Astrocyte of the cerebellum (primary cell): ENCODE results near the gene OLIG1.

ENCODE experiments used
- DNase-seq: peaks from one replicate; pipeline ENCODE4 v3.0.0-alpha.2; 2011; ENCODE audit warnings: low read depth
- H3K4me3 ChIP-seq: 2 replicates; pipeline ENCODE4 v1.5.1; 2011; ENCODE audit warnings: mild to moderate bottlenecking, low read depth, low read length, moderate library complexity
- in situ Hi-C: cut with HindIII; loops from 2 replicates; pipeline ENCODE4 v1.10.0; 2017; ENCODE audit warnings: low sequenced_read_pairs
- TF ChIP-seq, protein P1 (sequence below): IDR thresholded peaks from 2 replicates; pipeline ENCODE4 v1.5.1; 2012; ENCODE audit warnings: low read length, low read depth, moderate library complexity, mild to moderate bottlenecking; ENCODE audit errors: missing control alignments

OLIG1 gene

DNA sequence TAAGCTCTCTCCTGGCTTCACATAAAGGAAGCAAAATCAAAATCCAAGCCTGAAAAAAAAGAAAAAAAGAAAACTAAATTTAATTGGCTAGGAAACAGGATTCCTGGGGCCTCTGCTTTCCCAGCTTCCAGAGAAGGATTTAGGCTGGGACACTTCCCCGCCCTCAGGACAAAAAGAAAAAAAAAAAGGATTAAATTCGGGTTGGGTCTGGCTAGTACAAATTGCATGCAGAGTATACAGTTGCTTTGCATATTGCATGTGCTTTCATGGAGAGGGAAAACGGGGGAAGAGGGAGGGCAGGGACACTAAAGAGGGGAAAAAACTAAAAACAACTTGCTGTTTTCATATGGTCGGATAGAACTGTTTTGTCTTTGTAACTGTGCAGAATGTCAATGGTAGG lies 42.7 kb downstream of the OLIG1 start:
- no peak for DNase-seq
- in situ Hi-C loops: no loop called here
- TF ChIP-seq, protein P1, sequence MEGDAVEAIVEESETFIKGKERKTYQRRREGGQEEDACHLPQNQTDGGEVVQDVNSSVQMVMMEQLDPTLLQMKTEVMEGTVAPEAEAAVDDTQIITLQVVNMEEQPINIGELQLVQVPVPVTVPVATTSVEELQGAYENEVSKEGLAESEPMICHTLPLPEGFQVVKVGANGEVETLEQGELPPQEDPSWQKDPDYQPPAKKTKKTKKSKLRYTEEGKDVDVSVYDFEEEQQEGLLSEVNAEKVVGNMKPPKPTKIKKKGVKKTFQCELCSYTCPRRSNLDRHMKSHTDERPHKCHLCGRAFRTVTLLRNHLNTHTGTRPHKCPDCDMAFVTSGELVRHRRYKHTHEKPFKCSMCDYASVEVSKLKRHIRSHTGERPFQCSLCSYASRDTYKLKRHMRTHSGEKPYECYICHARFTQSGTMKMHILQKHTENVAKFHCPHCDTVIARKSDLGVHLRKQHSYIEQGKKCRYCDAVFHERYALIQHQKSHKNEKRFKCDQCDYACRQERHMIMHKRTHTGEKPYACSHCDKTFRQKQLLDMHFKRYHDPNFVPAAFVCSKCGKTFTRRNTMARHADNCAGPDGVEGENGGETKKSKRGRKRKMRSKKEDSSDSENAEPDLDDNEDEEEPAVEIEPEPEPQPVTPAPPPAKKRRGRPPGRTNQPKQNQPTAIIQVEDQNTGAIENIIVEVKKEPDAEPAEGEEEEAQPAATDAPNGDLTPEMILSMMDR: no peak

DNA sequence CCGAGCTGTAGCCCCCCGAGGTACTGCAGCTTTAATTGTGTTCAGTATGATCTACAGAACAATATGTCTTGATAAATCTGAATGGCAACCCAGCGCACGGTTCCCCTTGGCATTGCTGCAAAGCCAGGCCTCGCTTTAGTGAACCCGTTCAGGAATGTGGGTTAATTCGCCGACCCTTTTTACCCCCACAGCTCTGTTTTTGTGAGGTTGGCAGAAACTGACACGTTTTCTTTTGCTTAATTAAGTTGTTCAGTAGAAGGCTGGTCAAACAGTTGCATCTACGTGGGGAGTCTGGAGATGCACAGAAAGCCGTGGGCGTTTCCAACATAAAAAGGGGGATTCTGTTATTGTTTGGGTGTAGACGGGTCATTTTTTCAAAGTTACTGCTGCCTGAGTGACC lies 43.2 kb downstream of the OLIG1 start:
- in situ Hi-C loops: no loop called here
- DNase-seq: no peak
- no peak overlapping the region for H3K4me3 ChIP-seq
- TF ChIP-seq, protein P1: no peak

More for the DNA sequence above, 42.7 kb downstream of the OLIG1 start:
- no peak overlapping the region for H3K4me3 ChIP-seq

DNA sequence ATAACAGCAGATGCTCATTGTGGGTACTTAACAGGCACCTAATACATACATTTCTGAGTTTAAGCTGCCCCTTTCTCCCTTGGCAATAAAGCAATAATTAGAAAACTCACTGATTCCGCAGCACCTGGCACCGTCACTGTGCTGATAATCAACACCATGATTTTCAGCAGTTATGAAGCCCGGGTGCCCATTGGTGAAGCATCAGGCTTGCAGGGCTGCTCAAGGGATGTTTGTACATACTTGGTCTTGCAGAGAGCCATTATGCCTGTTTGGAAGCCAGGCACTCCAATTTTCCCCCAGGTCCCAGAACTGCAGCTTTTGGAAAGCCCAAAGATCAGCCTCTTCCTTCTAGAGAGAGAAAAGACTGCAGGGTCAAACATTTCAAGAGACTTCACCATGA lies 44.3 kb downstream of the OLIG1 start:
- in situ Hi-C loops: no loop called here
- TF ChIP-seq, protein P1: no peak
- DNase-seq: no peak
- H3K4me3 ChIP-seq: no peak overlapping the region

DNA sequence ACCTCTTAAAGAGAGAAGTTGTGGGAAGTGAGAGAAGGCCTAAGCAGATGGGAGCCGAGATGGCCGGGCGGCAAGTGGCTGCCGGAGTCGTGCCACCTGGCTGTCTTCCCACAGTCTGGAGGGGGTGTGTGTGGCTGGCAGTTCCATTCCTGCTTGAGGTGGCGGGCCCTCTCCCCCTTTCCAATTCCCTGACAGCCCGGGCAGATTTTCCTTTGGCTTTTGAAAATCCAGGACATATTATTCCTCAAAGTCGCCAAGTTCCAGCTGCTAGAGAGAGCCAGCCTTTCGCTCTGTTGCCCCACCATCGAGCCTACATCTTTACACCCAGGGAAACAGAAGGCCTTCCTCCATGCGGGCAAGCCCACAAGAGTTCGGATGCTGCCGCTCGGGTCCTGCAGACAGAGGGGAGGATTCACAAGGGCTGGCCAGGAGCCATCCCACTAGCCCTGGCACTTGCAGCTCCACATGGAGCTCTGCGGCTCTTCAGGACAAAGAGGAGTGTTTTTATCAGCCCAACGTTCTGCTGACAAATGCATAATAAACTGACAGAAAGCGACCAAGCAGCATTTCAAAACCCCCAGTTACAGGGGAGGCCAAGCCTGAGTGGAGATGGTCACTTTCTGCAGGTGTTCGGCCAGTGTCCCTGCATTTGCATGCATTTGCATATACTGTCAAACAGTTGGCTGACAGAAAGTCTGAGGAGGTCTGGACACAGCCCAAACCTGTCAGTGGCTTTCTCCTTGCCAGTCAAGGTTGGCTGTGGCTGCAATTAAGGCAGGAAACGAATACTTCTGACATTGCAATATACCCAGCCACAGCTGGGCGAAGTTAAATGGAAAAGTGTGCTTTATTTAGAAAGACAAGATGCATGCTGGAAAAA lies 45.9 kb downstream of the OLIG1 start:
- TF ChIP-seq, protein P1: no peak
- in situ Hi-C loops: no loop called here
- DNase-seq: no peak
- H3K4me3 ChIP-seq: no peak overlapping the region

DNA sequence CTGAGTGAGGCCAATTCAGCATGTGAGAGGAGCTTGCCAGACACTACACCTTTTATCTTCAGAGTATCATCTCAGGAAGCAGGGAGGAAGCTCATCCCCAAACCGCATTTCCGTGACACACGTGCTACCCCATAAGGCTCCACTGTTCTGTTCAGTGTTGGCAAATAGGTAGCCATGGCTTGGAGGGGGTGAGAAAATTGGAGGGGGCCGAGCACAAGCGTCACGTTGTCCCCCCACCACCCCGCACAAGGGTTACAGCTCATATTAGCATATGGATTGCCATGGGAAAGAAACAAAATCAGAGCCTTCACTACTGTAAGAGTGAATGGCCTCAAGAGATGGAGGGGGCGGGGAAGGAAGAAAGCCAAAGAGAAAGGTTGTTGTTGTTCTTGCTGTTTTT lies 46.7 kb downstream of the OLIG1 start:
- DNase-seq: no peak
- in situ Hi-C loops: no loop called here
- TF ChIP-seq, protein P1: no peak
- no peak overlapping the region for H3K4me3 ChIP-seq

DNA sequence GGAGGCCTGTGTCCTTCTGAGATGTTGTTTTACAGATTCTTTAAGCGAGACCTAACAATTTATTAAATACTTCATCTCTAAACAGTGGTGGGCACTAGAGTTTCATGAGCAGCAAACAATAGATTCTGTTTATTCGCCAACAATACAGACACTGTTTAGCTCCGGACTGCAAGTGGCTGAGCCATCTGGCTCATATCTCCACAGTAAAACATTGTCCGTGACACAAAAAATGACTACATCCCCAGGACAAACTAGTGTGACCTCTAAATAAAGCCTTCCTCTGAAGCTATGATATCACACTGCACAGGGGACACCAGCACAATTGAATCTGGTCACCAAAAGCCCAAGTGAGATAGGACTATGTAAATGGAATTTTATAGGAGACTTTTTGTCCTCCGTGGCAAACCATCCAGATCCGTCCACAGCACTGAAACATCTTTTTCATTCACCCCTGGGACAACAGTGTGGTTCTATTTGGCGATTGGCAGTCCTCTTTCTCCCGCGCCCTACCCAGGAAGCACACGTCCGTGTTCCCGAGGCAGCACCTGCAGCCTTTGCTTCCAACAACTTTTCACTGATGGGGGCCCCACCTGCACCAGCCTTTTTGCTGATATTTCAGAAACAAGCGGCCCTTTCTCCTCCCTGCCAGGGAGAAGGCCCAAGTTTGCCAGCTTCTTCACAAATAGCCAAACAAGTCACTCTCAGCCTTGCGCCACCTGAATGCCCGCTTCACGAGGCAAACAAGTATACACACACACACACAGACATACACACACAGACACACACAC lies 47.4 kb downstream of the OLIG1 start:
- no peak overlapping the region for H3K4me3 ChIP-seq
- DNase-seq: no peak
- in situ Hi-C loops: no loop called here
- TF ChIP-seq, protein P1: no peak
